HAP-1 (cell line): ENCODE measurements around the gene CYP2U1.

Experiments
- DNase-seq, 2 experiments: peaks; one replicate each; pipeline ENCODE4 v3.0.0-alpha.2; 2016 to 2020; ENCODE audit warnings: low spot score in 2 of 2
- H3K27me3 ChIP-seq: fragments of 250-450 bp; sonication (Bioruptor Pico); 2 replicates; pipeline ENCODE4 v1.5.1; 2020; ENCODE audit warnings: low read depth, mild to moderate bottlenecking, moderate library complexity
- H3K36me3 ChIP-seq: fragments of 250-450 bp; sonication (Bioruptor Pico); replicated peaks from 2 replicates; pipeline ENCODE4 v1.5.1; 2020; ENCODE audit warnings: mild to moderate bottlenecking
- H3K4me1 ChIP-seq: fragments of 250-450 bp; sonication (Bioruptor Pico); 2 replicates; pipeline ENCODE4 v1.5.1; 2020; ENCODE audit warnings: mild to moderate bottlenecking
- H3K4me3 ChIP-seq: fragments of 250-450 bp; sonication (Bioruptor Pico); 2 replicates; pipeline ENCODE4 v1.5.1; 2020; ENCODE audit warnings: mild to moderate bottlenecking, moderate library complexity
- H3K9me3 ChIP-seq: fragments of 250-450 bp; sonication (Bioruptor Pico); 2 replicates; pipeline ENCODE4 v1.5.1; 2020; ENCODE audit warnings: mild to moderate bottlenecking, moderate library complexity
- in situ Hi-C: fragments of 300-500 bp; cut with MboI; formaldehyde crosslinking; loops from 3 replicates; pipeline ENCODE4 v1.14.3; 2020; ENCODE audit warnings: low sequenced_read_pairs, inconsistent platforms, mixed read lengths

Gene CYP2U1

GRCh38 chr4:107930821-107931774 is at the start of gene CYP2U1:
Gene CYP2U1 (plus strand): TSS chr4:107931549. CDS start chr4:107931644, 95 bp downstream.
- DNase-seq, result peak; percentile 77 to 89
- in situ Hi-C loops, result no loop called here
- Histone ChIP-seq H3K36me3 (no peaks in the 10 kb centered on the region), H3K9me3 (no peaks in the 10 kb centered on the region), H3K27me3 (no peaks in the 10 kb centered on the region), H3K4me3 (peak within 1 kb of the TSS; percentile 50), H3K4me1 (peaks cover 24% of the 10 kb centered on the region)

GRCh38 chr4:107885865-107886264 is 45.5 kb upstream of the CYP2U1 start:
- Histone ChIP-seq H3K36me3 (no peaks in the 10 kb centered on the region), H3K4me1 (no peaks in the 10 kb centered on the region; the same call in 1 of the 2 replicates), H3K9me3 (peaks cover 29% of the 10 kb centered on the region), H3K4me3 (no peak overlapping the region), H3K27me3 (no peaks in the 10 kb centered on the region)
- DNase-seq, result no peak
- in situ Hi-C loops, result no loop called here

- in situ Hi-C loops, result no loop called here
- DNase-seq, result peak in 1 of 2 experiments; percentile 39
- Histone ChIP-seq H3K27me3 (no peaks in the 10 kb centered on the region), H3K9me3 (peaks cover 29% of the 10 kb centered on the region), H3K36me3 (no peaks in the 10 kb centered on the region), H3K4me1 (no peaks in the 10 kb centered on the region; the same call in 1 of the 2 replicates), H3K4me3 (no peak overlapping the region)
These were observed 43.1 kb upstream of the CYP2U1 start for GRCh38 chr4:107888237-107888636.

GRCh38 chr4:107890779-107891178 is 40.6 kb upstream of the CYP2U1 start:
- peak; percentile 12 to 24 for DNase-seq
- no peaks in the 10 kb centered on the region for H3K36me3 ChIP-seq
- peaks cover 29% of the 10 kb centered on the region for H3K9me3 ChIP-seq
- in situ Hi-C loops, result no loop called here
- no peaks in the 10 kb centered on the region; the same call in 1 of the 2 replicates for H3K4me1 ChIP-seq
- no peaks in the 10 kb centered on the region for H3K27me3 ChIP-seq
- H3K4me3 ChIP-seq, result no peak overlapping the region

GRCh38 chr4:107891299-107891698 is 40.0 kb upstream of the CYP2U1 start:
- no peaks in the 10 kb centered on the region for H3K27me3 ChIP-seq
- H3K9me3 ChIP-seq, result peaks cover 29% of the 10 kb centered on the region
- H3K4me1 ChIP-seq, result no peaks in the 10 kb centered on the region; the same call in 1 of the 2 replicates
- no peaks in the 10 kb centered on the region for H3K36me3 ChIP-seq
- H3K4me3 ChIP-seq, result no peak overlapping the region
- no peak for DNase-seq
- in situ Hi-C loops, result no loop called here

GRCh38 chr4:107893171-107894137 is 37.9 kb upstream of the CYP2U1 start:
- in situ Hi-C loops, result no loop called here
- Histone ChIP-seq H3K36me3 (no peaks in the 10 kb centered on the region), H3K4me3 (no peak overlapping the region), H3K9me3 (peaks cover 10% of the 10 kb centered on the region; the same call in 1 of the 2 replicates), H3K4me1 (no peaks in the 10 kb centered on the region; the same call in 1 of the 2 replicates), H3K27me3 (no peaks in the 10 kb centered on the region)
- no peak for DNase-seq

GRCh38 chr4:107894138-107894603 is 37.2 kb upstream of the CYP2U1 start:
- Histone ChIP-seq H3K9me3 (peaks cover 4% of the 10 kb centered on the region; the same call in 1 of the 2 replicates), H3K4me1 (no peaks in the 10 kb centered on the region; the same call in 1 of the 2 replicates), H3K27me3 (no peaks in the 10 kb centered on the region), H3K4me3 (no peak overlapping the region), H3K36me3 (no peaks in the 10 kb centered on the region)
- in situ Hi-C loops, result no loop called here
- no peak for DNase-seq

- H3K27me3 ChIP-seq, result no peaks in the 10 kb centered on the region
- H3K36me3 ChIP-seq, result no peaks in the 10 kb centered on the region
- H3K4me3 ChIP-seq, result no peak overlapping the region
- in situ Hi-C loops, result no loop called here
- no peak for DNase-seq
- no peaks in the 10 kb centered on the region for H3K9me3 ChIP-seq
- no peaks in the 10 kb centered on the region; the same call in 1 of the 2 replicates for H3K4me1 ChIP-seq
These were observed 35.1 kb upstream of the CYP2U1 start for GRCh38 chr4:107896158-107896645.

- DNase-seq, result no peak
- Histone ChIP-seq H3K36me3 (no peaks in the 10 kb centered on the region), H3K4me3 (no peak overlapping the region), H3K9me3 (no peaks in the 10 kb centered on the region), H3K27me3 (no peaks in the 10 kb centered on the region), H3K4me1 (no peaks in the 10 kb centered on the region)
- in situ Hi-C loops, result no loop called here
These were observed 34.7 kb upstream of the CYP2U1 start for GRCh38 chr4:107896646-107897045.

- in situ Hi-C loops, result no loop called here
- H3K27me3 ChIP-seq, result no peaks in the 10 kb centered on the region
- H3K4me1 ChIP-seq, result no peaks in the 10 kb centered on the region
- H3K36me3 ChIP-seq, result no peaks in the 10 kb centered on the region
- H3K9me3 ChIP-seq, result no peaks in the 10 kb centered on the region
- H3K4me3 ChIP-seq, result no peak overlapping the region
- DNase-seq, result no peak
These were observed 33.5 kb upstream of the CYP2U1 start for GRCh38 chr4:107897823-107898222.

GRCh38 chr4:107900067-107900466 is 31.3 kb upstream of the CYP2U1 start:
- no peaks in the 10 kb centered on the region for H3K4me1 ChIP-seq
- DNase-seq, result no peak
- in situ Hi-C loops, result no loop called here
- no peaks in the 10 kb centered on the region for H3K9me3 ChIP-seq
- no peaks in the 10 kb centered on the region for H3K27me3 ChIP-seq
- H3K36me3 ChIP-seq, result no peaks in the 10 kb centered on the region
- no peak overlapping the region for H3K4me3 ChIP-seq

- H3K9me3 ChIP-seq, result no peaks in the 10 kb centered on the region
- peaks cover under 1% of the 10 kb centered on the region for H3K4me1 ChIP-seq
- H3K36me3 ChIP-seq, result no peaks in the 10 kb centered on the region
- no peaks in the 10 kb centered on the region for H3K27me3 ChIP-seq
- no peak for DNase-seq
- no peak overlapping the region for H3K4me3 ChIP-seq
- in situ Hi-C loops, result no loop called here
These were observed 30.8 kb upstream of the CYP2U1 start for GRCh38 chr4:107900508-107900907.

- H3K9me3 ChIP-seq, result no peaks in the 10 kb centered on the region
- no peaks in the 10 kb centered on the region for H3K27me3 ChIP-seq
- no peak overlapping the region for H3K4me3 ChIP-seq
- DNase-seq, result no peak
- in situ Hi-C loops, result no loop called here
- peaks cover 8% of the 10 kb centered on the region for H3K4me1 ChIP-seq
- no peaks in the 10 kb centered on the region for H3K36me3 ChIP-seq
These were observed 30.0 kb upstream of the CYP2U1 start for GRCh38 chr4:107901213-107901934.
